ENCODE data around the gene MGAT4A.

MGAT4A gene

DNA sequence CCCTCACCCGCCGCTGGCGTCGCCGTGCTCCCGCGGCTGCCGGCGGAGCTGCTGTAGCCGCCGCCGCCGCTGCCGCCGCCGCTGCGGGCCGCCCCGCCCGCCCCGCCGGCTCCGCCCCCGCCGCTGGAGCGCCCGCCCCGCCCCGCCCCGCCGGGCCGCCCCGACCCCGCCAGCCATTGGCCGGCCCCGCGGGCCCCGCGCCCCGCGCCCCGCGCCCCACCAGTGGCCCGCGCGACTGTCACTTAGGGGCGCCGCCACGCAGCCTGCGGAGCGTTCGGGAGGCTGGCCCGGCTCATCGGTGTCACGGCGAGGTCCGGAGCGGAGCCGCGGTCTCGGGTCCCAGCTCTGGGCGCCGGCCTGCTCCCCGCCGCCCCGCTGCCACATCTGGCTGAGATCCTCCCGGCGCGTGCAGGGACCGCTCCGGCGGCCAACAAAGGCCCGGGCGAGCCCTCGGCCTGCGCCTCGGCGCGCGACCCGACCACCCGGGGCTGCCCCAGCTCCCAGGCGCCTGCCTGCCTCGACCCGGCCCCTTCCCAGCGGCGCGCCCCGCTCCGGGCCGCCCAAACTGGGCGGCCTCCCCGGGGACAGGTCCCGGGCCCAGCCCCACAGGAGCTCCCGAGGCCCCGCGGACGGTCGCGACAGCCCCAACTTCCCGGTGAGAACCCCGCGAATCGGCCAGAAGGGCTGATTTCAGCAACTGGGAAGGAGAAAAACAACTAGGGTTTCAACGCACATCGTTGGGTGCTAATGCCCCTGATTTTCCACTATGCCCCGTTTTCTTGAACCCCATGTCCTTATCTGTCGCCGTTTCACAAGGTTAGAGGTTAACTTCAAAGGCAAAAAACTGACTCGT, at the start of gene MGAT4A:
Gene MGAT4A (minus strand): TSS at position 92 of the 853 bp plus-strand sequence. CDS start 4,800 bp downstream, outside the sequence.
- peak within 1 kb of the TSS; percentile 58 for H3K9ac ChIP-seq (ENCODE audit: low read length)
- H3F3A ChIP-seq (ENCODE audit: insufficient read depth, low read length), result no peaks in the 10 kb centered on the region
- no peaks in the 10 kb centered on the region for H3K27me3 ChIP-seq (replicated peaks; ENCODE audit: insufficient read depth, low read length)
- H4K20me1 ChIP-seq (ENCODE audit: insufficient read depth, low read length), result no peaks in the 10 kb centered on the region
- DNase-seq, result peak; percentile 79
- H3K4me1 ChIP-seq (ENCODE audit: low read length), result peaks cover 7% of the 10 kb centered on the region; the same call in 1 of the 2 replicates
- no peak within 1 kb of the TSS for H3K27ac ChIP-seq (ENCODE audit: low read length)
- TF ChIP-seq EZH2 (optimal IDR thresholded peaks at IDR 0.05; ENCODE audit: low read depth, low read length), result no peak
- TF ChIP-seq, protein P1, sequence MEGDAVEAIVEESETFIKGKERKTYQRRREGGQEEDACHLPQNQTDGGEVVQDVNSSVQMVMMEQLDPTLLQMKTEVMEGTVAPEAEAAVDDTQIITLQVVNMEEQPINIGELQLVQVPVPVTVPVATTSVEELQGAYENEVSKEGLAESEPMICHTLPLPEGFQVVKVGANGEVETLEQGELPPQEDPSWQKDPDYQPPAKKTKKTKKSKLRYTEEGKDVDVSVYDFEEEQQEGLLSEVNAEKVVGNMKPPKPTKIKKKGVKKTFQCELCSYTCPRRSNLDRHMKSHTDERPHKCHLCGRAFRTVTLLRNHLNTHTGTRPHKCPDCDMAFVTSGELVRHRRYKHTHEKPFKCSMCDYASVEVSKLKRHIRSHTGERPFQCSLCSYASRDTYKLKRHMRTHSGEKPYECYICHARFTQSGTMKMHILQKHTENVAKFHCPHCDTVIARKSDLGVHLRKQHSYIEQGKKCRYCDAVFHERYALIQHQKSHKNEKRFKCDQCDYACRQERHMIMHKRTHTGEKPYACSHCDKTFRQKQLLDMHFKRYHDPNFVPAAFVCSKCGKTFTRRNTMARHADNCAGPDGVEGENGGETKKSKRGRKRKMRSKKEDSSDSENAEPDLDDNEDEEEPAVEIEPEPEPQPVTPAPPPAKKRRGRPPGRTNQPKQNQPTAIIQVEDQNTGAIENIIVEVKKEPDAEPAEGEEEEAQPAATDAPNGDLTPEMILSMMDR (IDR thresholded peaks at IDR 0.05; ENCODE audit: low read length), result no peak
- peak within 1 kb of the TSS; percentile 98 for H3K4me2 ChIP-seq (ENCODE audit: low read depth, low read length)
- H3K9me3 ChIP-seq (replicated peaks; ENCODE audit: insufficient read depth, low read length), result no peaks in the 10 kb centered on the region
- H2AFZ ChIP-seq (ENCODE audit: low read length), result peak within 1 kb of the TSS; percentile 86
- no peaks in the 10 kb centered on the region for H3K79me2 ChIP-seq (ENCODE audit: low read length)
- H3K36me3 ChIP-seq (replicated peaks; ENCODE audit: insufficient read depth, low read length), result no peaks in the 10 kb centered on the region
- no peaks in the 10 kb centered on the region for H3K9me2 ChIP-seq (replicated peaks; ENCODE audit: insufficient read depth, low read length)
- peak within 1 kb of the TSS; percentile 76 for H3K4me3 ChIP-seq (ENCODE audit: low read length)

DNA sequence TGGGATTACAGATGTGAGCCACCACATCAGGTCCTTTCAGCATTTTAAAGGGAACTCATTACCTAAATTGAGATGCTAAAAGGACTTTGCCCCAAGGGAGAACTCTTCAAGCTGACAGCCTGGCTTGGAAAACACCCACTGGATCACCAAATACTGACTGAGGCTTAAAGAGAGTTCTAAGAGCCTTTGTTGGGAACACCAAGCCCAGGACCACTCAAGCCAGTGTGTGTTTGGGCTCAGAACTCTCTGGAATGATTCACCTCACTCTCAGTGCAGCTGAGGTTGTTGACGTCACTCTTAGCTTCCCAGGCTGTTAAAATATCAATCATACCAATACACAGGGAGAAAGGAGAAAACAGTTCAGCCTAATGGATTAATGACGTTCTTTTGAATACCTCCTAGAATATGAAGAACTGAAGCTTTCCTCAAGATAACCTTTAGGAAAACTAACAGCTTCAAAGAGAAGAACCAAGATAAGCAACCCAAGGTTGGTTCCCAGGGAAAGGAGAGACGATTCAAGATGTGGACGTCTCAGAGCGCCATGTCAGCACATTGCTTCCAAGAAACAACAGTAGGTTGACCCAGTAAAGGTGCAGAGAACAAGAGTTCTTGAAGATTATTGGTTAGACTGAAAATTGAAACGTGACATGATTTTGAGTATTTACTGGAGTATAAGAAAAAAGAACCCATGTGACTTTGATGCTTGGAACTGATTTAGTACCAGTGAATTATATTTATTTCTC, 48.0 kb upstream of the MGAT4A start:
- no peaks in the 10 kb centered on the region for H3K27me3 ChIP-seq (replicated peaks; ENCODE audit: insufficient read depth, low read length)
- TF ChIP-seq, protein P1 (IDR thresholded peaks at IDR 0.05; ENCODE audit: low read length), result no peak
- TF ChIP-seq EZH2 (optimal IDR thresholded peaks at IDR 0.05; ENCODE audit: low read depth, low read length), result no peak
- TF ChIP-seq EZH2phosphoT487 (IDR thresholded peaks at IDR 0.05; ENCODE audit: low read length), result no peak
- no peaks in the 10 kb centered on the region for H3K79me2 ChIP-seq (ENCODE audit: low read length)
- no peaks in the 10 kb centered on the region for H3K9me2 ChIP-seq (replicated peaks; ENCODE audit: insufficient read depth, low read length)
- H4K20me1 ChIP-seq (ENCODE audit: insufficient read depth, low read length), result no peaks in the 10 kb centered on the region
- DNase-seq, result no peak
- no peak overlapping the region for H3K27ac ChIP-seq (ENCODE audit: low read length)
- no peak overlapping the region for H3K9ac ChIP-seq (ENCODE audit: low read length)
- H3K4me1 ChIP-seq (ENCODE audit: low read length), result no peaks in the 10 kb centered on the region
- H3K4me3 ChIP-seq (ENCODE audit: low read length), result no peak overlapping the region
- H3F3A ChIP-seq (ENCODE audit: insufficient read depth, low read length), result no peaks in the 10 kb centered on the region
- H3K9me3 ChIP-seq (replicated peaks; ENCODE audit: insufficient read depth, low read length), result no peaks in the 10 kb centered on the region
- H2AFZ ChIP-seq (ENCODE audit: low read length), result no peak overlapping the region
- no peak overlapping the region for H3K4me2 ChIP-seq (ENCODE audit: low read depth, low read length)
- H3K36me3 ChIP-seq (replicated peaks; ENCODE audit: insufficient read depth, low read length), result no peaks in the 10 kb centered on the region

DNA sequence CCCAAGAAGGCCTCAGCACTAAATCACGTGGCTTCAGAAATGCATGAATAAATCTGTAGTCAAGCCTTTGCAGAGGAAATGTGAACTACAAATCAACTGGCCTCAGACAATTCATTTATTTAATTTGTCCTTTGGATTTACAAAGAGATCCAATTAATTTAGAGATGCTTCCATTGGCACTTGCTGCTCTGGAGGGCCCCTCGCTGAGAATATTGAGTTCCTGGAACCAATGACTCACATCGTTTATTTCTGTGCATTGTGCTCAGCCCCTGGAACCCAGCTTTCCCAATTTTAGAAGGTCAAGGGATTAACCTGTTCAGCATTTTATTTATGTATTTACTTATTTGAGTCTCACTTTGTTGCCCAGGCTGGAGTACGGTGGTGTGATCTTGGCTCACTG, 47.2 kb upstream of the MGAT4A start:
- H3K4me3 ChIP-seq (ENCODE audit: low read length), result no peak overlapping the region
- no peak overlapping the region for H3K4me2 ChIP-seq (ENCODE audit: low read depth, low read length)
- TF ChIP-seq, protein P1 (IDR thresholded peaks at IDR 0.05; ENCODE audit: low read length), result no peak
- no peak for TF ChIP-seq EZH2phosphoT487 (IDR thresholded peaks at IDR 0.05; ENCODE audit: low read length)
- H3K9me2 ChIP-seq (replicated peaks; ENCODE audit: insufficient read depth, low read length), result no peaks in the 10 kb centered on the region
- no peaks in the 10 kb centered on the region for H3F3A ChIP-seq (ENCODE audit: insufficient read depth, low read length)
- no peak for DNase-seq
- H3K27ac ChIP-seq (ENCODE audit: low read length), result no peak overlapping the region
- no peaks in the 10 kb centered on the region for H3K4me1 ChIP-seq (ENCODE audit: low read length)
- H3K36me3 ChIP-seq (replicated peaks; ENCODE audit: insufficient read depth, low read length), result no peaks in the 10 kb centered on the region
- H3K79me2 ChIP-seq (ENCODE audit: low read length), result no peaks in the 10 kb centered on the region
- H3K9ac ChIP-seq (ENCODE audit: low read length), result no peak overlapping the region
- no peaks in the 10 kb centered on the region for H3K27me3 ChIP-seq (replicated peaks; ENCODE audit: insufficient read depth, low read length)
- no peaks in the 10 kb centered on the region for H3K9me3 ChIP-seq (replicated peaks; ENCODE audit: insufficient read depth, low read length)
- no peaks in the 10 kb centered on the region for H4K20me1 ChIP-seq (ENCODE audit: insufficient read depth, low read length)
- H2AFZ ChIP-seq (ENCODE audit: low read length), result no peak overlapping the region

All from MM.1S (cell line).